GM19372 (cell line): Measurements from ENCODE around the gene ABCA2.
A peak's percentile ranks its signal among the peaks of the same experiment; 100 is the strongest.

Experiments
- ATAC-seq: cut with Tn5 transposase; IDR thresholded peaks from one replicate; pipeline ENCODE4 v1.9.1; 2021; ENCODE audit warnings: mild to moderate bottlenecking, low read depth, moderate library complexity; ENCODE audit not compliant: unreplicated experiment

The ABCA2 gene, protein sequence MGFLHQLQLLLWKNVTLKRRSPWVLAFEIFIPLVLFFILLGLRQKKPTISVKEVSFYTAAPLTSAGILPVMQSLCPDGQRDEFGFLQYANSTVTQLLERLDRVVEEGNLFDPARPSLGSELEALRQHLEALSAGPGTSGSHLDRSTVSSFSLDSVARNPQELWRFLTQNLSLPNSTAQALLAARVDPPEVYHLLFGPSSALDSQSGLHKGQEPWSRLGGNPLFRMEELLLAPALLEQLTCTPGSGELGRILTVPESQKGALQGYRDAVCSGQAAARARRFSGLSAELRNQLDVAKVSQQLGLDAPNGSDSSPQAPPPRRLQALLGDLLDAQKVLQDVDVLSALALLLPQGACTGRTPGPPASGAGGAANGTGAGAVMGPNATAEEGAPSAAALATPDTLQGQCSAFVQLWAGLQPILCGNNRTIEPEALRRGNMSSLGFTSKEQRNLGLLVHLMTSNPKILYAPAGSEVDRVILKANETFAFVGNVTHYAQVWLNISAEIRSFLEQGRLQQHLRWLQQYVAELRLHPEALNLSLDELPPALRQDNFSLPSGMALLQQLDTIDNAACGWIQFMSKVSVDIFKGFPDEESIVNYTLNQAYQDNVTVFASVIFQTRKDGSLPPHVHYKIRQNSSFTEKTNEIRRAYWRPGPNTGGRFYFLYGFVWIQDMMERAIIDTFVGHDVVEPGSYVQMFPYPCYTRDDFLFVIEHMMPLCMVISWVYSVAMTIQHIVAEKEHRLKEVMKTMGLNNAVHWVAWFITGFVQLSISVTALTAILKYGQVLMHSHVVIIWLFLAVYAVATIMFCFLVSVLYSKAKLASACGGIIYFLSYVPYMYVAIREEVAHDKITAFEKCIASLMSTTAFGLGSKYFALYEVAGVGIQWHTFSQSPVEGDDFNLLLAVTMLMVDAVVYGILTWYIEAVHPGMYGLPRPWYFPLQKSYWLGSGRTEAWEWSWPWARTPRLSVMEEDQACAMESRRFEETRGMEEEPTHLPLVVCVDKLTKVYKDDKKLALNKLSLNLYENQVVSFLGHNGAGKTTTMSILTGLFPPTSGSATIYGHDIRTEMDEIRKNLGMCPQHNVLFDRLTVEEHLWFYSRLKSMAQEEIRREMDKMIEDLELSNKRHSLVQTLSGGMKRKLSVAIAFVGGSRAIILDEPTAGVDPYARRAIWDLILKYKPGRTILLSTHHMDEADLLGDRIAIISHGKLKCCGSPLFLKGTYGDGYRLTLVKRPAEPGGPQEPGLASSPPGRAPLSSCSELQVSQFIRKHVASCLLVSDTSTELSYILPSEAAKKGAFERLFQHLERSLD (N-terminal part only)

DNA sequence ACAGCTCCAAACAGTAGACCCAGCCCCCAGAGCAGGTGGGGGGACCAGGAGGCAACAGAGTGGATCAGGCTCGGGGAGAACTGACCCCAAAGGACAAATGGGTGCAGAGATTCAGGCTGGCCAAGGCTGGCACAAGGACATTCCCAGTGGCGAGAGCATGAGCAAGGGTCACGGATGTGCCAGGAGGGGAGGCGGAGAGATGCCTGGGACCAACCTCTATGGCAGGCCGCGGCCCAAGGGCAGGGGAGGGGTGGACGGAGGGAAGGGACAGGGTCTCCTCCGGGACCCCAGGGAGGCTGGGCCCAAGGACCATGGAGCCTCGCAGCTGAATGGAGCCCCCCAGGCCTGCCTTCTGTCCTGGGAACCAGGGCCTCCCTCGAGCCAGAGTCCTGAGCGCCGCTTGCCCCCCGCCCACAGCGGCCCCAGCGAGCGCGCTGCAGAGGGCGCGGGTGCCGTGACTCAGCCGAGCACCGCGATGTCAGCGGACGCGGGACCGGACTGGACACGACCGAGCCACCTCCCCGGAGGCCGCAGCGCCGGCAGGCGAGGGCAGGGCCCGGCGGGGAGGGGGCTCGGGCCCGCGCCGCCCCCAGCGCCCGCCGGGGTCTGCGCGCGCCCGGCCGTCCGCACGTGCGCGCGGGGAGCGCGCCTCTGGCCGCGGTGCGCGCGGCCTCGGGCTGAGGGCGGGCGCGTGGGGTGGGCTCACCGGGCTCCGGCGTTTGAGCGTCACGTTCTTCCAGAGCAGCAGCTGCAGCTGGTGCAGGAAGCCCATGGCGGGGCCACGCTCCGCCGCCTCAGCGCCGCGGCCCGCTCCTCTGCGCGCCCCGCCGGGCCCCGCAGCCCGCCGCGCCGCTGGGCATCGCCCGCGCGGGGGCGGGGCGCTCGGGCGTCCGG, at the start of gene ABCA2:
Gene ABCA2 (minus strand): TSS at position 869 of the 894 bp plus-strand sequence. CDS start 97 bp downstream, at position 772.
- peak; percentile 3 for ATAC-seq

DNA sequence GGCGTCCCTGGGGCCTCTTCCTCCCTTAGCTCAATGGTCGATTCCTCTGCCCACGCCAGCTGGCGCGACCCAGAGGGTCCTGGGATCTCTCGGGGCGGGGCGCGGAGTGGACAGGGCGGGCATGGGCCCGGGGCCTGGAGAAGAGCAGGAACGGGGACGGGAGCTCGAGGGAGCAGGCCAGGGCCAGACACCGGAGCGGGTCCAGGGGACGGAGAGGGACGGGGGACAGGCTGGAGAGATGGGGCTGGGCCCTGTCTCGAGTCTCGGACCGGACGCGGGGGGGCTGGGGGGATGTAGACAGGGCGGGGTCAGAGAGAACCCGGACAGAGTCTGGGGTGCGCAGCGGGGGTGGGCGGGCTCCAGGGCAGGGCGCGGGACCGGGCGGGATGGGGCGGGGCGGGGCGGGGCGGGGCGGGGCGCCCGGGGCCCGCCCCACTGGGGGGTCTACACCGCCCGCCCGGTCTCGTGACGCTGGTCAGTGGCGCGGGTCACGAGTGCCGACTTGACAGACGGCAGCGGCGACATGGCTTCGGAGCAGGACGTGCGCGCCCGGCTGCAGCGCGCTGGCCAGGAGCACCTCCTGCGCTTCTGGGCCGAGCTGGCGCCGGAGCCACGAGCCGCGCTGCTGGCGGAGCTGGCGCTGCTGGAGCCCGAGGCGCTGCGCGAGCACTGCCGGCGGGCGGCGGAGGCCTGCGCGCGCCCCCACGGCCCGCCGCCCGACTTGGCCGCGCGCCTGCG, 49.1 kb upstream of the ABCA2 start, which contains the start of gene UAP1L1:
Gene UAP1L1 (plus strand): TSS at position 508 of the 738 bp plus-strand sequence. CDS start 16 bp downstream, at position 524.
- ATAC-seq = peak; percentile 55

DNA sequence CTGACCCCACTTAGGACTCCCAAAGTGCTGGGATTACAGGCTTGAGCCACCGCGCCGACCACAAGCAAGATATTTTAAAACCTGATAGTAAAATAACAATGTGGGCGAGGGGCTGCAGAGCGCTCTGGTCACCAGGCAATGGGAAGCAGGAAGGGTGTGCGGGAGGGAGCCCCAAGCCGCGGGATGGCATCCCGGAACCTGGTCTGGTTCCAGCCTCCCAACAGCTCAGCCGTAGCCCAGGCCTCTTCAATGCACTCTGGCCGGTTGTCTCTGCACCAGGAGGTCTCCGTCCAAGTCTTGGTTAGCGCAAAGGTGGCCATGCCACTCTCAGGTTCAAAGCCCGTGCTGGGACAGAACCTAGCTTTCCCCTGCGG, 48.6 kb upstream of the ABCA2 start:
- ATAC-seq = no peak

DNA sequence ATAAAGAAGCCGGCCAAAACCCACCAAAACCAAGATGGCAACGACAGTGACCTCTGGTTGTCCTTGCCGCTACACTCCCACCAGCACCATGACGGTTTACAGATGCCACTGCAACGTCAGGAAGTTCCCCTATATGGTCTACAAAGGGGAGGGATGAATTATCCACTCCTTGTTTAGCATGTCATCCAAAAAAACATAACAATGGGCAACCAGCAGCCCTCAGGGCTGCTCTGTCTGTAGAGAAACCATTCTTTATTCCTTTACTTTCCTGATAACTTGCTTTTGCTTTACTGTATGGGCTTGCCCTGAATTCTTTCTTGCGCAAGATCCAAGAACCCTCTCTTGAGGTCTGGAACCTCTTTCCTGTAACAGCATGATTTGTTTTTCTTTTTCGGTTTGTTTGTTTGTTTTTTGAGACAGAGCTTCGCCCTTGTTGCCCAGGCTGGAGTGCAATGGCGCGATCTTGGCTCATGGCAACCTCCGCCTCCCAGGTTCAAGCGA, 47.3 kb upstream of the ABCA2 start:
- ATAC-seq = no peak

DNA sequence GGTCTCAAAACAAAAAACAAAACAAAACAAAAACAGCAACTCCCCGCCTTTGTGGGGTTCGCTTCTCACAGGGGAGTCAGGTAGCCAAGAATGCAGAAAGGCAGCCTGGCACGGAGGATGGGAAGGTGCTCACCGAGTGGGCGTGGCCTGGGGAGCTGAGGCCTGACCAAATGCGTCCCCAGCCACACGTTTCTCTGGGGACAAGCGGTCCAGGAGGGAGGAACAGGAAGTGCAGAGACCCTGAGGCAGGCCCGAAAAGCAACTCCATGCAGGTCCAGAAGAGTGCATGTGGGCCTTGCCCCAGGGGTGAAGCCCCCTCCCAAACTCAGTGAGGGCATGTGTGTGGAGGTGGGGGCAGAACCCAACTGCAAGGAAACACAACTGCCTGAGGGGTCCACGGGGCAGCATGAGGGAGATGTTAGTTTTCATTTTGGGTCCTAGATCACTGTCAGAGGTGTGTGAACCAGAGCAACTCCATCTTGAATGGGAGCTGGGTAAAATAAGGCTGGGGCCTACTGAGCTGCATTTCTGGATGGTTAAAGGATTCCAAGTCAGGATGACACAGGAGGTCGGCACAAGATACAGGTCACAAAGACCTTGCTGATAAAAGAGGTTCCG, 46.7 kb upstream of the ABCA2 start:
- ATAC-seq = no peak

DNA sequence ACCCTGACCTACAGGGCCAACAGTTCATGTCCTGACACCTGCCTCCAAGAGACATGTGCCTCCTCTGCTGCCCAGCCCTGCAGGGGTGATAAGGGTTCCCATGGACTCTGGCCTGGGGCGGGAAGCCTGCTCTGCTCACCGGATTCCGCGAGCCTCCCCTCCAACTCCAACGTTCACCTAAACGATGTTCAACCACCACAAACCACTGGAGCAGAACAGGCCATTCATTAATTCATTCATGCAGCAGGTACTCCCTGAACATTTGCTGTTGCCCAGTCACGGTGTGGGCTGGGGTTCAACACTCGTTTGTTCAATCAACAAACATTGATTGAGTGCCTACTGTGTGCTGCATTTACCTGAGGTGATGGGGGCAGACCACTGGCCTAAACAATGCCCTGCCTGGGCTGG, 46.0 kb upstream of the ABCA2 start:
- no peak for ATAC-seq

DNA sequence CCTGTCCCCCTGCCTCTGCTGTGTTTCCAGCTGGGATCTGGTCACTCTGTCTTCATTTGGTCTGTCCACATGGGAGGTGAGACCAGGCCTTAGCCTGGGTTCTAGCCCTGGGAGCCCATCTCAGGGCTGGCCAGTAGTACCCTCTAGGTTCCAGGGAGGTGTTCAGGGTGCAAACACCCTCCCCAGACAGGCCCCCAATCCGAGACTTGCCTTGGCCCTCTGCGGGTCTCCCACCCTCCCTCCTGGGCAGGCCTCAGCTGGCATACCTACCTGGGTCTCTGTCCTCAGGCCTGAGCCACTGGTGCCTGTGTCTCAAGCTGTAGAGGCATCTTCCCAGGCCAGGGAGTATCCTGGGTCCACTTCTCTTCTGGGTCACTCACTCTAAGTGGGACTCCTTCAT, 43.2 kb upstream of the ABCA2 start:
- no peak for ATAC-seq

DNA sequence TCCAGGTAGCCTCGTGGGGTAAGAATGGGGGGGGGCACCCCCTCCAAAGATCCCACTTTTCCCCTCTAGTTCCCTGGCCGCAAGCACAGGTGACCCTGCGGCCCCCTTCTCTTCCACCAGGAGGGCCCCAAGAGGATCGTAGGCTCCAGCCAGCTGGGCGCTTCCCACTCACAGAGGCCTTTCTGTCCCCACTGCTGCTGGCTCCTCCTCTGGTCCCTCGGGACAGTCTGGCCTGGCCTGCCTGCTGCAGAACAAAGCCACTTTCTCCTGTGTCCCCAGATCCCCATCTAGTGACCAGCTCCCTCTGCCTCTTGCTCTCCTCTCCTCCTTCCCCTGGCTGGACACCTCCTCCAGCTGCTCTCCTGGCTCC, 42.9 kb upstream of the ABCA2 start:
- ATAC-seq = peak; percentile 5

DNA sequence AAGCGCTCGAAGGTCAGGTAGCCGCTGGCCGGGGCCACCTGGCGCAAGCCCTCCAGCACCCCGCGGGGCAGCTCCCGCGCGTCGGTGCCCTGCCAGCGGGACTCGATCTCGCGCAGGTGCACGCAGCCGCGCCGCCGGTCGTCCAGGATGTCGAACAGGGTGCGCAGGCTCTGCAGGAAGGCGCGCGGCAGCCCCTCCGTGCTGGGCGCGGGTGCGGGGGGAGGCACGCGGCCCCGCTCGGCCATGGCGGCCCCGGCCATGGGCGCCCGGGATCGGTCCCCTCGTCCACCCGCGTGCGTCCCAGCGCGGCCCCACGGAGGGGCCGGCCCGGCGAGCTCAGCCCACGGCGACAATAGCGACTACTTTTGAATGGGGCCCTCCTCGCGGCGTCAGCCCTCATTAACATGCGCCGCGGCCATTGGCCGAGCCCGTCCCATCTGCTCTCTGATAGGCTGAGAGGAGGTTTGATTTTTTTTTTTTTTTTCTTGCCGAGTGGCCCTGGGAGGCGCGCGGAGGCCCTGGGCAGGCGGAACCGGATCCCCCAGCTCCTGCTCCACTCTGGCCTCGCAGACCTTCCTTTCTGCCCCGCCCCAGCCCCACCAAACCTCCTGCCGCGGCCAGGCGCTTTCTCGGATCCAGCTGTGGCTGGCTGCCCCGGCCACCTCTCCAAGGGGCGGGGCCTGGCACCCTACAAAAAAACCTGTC, 42.3 kb upstream of the ABCA2 start, which contains the start of gene SAPCD2:
Gene SAPCD2 (minus strand): TSS at position 357 of the 705 bp plus-strand sequence. CDS start 97 bp downstream, at position 260.
- ATAC-seq = peak; percentile 75

DNA sequence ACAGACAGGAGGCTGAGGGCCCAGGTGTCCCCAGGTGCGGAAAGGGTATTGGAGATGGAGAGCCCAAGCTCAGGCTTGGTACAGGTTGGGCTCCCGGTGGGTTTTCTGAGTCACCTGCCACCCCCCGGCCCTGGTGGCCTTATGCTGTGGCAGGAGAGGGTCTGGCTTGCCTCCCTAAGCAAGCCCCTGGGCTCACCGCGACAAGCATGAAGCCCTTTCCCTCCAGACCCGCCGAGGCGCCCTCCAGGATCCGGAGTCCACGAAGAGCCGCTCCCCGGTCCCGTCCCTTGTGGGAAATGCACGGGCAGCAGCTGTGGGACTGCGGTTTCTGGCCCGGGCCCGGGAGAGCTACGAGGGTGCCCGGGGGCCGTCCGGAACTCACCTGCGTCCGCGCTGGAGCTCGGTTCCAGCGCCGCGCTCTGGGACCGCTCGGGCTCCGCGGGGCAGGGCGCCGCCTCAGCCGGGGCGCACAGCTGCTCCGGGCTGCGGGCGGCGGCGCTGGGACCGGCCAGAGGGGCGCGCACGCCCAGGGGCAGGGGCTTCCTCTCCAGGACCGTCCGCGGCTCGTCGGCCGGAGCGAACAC, 41.6 kb upstream of the ABCA2 start:
- peak; percentile 13 for ATAC-seq

DNA sequence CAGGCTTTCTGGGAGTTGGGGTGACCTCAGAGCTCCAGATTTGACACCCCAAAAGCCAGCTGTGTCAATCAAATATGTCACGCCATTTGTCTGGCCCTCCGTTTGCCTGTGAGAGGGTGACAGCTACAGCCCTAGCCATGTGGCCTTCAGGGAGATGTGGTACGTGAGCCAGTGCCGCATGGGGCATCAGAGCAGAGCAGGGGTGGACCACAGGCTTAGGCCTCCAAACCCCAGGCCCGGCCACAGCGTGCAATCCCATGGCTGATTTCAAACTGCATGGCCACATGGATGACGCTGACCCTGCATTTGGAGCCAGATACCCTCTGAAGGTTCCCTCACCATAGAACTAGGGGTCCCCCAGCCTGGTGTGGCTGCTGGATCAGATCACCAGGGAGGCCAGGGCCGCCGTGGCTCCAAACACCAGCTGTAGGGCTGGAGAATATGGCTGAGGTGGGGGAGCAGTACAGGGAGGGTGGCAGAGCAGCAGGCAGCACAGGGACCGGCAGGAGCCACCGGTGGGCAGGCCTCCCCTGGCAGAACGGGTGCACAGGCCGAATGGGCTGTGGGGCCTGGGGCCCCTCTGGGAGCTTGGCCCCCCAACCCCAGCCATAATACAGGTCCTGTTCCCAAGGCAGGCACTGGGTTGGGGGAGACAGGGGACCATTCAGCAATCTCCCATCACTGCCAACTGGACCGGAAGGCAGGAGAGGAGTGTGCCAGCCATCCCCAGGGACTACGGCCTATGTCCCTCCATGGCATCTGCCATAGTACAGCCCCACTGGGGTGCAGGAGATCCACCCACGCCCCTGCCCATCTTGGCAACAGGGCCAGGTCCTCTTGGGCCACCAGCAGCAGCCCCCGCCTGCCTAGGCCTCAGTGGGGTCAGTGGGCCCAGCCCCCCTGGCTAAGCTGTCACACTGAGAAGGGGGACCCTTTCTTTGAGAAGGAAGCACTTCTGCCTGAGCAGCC, 40.8 kb upstream of the ABCA2 start:
- no peak for ATAC-seq

DNA sequence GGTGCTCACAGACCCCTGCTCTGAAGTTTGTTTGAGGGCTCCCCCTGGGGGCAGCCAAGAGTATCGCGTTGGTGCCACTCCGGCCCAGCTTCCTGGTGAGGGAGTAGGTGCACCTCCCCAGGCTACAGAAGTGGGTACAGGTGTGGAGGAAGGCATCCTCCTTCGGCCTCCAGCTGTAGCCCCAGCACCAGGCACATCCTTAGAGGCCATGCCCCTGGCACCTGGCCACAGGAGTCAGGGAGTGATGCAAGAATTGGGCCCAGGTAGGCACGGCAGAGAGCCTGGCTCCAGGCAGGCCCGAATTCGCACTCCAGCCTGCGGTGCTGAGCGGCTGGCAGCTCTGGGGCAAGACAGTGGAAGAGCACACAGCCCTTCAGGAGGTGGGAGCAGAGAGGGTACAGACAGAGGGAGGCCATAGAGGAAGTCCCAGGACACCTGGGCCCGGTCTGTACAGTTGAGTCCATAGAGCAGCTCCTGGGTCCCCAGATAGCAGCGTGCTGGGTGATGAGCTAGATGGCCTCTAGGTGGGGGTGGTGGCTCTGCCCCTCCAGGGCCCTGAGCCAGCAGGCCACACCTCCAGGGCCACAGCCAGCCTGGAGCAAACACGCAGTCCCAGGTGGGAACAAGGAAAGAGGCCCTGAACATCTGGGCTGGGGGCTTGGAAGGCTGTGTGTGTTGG, 40.0 kb upstream of the ABCA2 start:
- ATAC-seq = no peak

DNA sequence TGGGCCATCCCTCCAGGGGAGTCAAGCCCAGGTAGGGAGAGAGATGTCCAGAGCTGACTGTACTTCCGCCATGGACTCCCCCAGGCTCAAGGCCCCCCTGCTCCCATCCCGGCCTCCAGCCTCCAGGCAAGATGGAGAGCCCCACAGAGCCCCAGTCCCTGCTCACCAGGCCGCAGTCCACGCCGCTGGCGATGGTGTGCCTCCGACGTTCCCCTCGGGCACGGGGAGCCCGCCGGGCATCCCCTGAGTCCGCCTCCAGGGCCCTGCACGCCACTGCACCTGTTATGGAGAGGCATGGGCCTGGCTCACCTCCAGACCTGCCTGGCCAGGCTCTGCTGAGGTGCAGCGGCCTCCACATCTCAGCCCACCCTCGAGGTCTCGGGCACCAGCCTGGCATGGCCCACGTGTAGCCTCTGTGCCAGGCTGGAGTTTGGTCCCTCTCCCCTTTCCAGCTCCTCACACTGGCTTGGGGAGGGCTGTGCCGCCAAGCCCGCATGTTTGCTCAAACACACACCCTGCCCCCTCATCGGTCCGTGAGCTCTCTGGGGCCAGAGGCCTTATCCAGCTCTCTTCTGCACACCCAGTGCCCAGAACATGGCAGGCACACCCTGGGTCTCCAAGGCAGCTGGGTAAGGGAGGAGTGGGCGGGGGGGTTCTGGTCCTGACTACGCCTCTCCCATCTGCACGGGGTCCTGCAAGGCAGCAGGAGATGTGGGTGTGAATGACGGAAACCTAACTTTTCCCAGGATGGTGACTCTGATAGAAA, 38.2 kb upstream of the ABCA2 start:
- no peak for ATAC-seq

DNA sequence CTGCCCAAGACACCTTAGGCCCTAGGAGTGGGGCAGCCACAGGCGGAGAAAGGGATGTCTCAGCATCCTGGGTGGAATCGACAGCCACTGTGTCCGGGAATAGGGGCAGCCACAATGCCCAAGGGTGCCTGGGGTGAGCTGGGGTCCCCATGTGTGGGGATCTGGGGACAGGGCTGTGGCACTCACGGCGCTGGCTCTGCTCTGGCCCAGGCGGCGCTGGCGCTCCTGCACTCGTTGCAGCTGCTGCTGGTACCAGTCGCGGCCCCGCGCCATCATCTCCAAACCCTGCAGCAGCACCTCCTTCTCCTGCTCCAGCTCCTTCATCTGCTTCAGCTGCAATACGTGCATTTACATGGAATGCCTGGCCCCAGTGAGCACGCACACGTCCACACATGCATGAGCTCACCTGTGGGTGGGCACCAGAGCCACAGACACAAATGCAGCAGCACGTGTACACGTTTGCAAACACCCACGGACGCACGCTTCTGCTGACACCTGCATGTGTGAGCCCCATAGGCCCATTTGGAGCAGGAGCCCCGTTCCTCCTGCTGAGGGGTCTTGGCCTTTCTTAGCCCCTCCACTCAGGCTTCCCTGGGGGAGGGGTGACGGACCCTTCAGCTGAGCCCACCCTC, 37.4 kb upstream of the ABCA2 start:
- no peak for ATAC-seq

DNA sequence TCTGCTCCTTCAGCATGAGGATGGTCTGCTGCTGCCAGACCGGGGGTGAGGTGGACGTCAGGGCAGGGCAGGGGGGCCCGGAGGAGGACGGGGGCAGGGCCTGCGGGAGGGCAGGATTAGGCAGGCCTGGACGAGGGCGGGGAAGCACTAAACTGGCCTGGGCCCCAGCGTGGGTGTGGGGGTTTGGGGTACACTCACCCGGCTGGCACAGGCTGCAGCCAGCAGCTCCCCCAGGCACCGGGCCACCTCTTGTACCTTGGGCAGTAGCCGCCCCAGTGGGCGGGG, 36.8 kb upstream of the ABCA2 start:
- no peak for ATAC-seq
